ENCODE data around the gene BIRC3.

DNA sequence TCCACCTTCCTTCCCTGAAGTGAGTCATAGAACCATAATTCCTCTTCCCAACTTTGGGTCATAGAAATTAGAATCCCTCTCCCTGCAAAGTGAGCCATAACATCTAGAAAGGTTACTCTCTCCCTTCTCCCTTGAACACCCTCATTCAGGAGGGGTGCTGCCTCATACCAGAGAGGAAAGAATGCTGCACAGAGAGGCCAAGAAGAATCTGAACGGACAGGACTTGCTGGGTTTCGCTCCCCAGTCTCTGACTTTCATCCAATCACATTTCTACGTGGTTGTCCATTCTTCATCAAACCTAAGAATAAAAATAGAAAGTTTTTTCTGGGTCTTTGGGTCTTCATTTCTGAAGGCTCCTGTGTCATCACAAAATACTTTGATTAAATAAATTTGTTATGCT lies 31.0 kb upstream of the BIRC3 start:
- TF ChIP-seq POLR2A (IDR thresholded peaks at IDR 0.05): no peak
- TF ChIP-seq, protein P1, sequence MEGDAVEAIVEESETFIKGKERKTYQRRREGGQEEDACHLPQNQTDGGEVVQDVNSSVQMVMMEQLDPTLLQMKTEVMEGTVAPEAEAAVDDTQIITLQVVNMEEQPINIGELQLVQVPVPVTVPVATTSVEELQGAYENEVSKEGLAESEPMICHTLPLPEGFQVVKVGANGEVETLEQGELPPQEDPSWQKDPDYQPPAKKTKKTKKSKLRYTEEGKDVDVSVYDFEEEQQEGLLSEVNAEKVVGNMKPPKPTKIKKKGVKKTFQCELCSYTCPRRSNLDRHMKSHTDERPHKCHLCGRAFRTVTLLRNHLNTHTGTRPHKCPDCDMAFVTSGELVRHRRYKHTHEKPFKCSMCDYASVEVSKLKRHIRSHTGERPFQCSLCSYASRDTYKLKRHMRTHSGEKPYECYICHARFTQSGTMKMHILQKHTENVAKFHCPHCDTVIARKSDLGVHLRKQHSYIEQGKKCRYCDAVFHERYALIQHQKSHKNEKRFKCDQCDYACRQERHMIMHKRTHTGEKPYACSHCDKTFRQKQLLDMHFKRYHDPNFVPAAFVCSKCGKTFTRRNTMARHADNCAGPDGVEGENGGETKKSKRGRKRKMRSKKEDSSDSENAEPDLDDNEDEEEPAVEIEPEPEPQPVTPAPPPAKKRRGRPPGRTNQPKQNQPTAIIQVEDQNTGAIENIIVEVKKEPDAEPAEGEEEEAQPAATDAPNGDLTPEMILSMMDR (IDR thresholded peaks at IDR 0.05): no peak

Data from right lobe of liver (tissue), 4 donors.